GM18951 (cell line): ENCODE results near the gene DRD4.

Source experiments
- POLR2A ChIP-seq: IDR thresholded peaks from 4 replicates; pipeline ENCODE4 v1.6.1; 2011; ENCODE audit warnings: mild to moderate bottlenecking; ENCODE audit not compliant: insufficient read length, insufficient read depth; ENCODE audit errors: extremely low read depth
- in situ Hi-C: fragments of 300-500 bp; cut with MboI; formaldehyde crosslinking; loops from one replicate; pipeline ENCODE4 v1.12.0; 2022; ENCODE audit warnings: low sequenced_read_pairs, mixed read lengths, inconsistent platforms; ENCODE audit not compliant: unreplicated experiment

The DRD4 gene

DNA sequence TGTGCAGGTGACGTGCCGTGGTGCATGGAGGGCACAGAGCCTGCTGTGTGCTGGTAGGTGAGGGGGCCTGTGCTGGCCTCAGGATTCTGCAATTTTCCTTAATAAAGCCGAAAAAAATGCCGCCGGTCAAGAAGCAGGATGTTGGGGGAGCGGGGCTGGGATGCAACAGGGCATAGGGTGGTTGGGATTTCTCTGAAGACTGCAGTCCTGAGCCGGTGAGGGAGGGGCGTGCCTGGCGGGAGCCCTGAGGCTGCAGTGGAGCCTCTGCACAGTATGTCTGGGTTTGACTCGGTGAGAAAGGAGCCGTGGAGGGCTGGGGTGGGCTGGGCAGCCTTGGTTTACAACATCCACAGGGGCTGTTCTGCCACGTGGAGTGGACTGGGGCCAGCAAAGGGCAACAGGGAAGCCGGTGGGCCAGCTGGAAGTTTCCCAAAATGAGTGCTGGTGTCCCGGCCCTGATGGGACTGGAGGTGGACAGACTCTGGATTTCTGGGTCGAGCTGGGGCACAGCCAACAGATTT lies 13.7 kb upstream of the DRD4 start:
- in situ Hi-C loops: no loop called here
- no peak for TF ChIP-seq POLR2A

DNA sequence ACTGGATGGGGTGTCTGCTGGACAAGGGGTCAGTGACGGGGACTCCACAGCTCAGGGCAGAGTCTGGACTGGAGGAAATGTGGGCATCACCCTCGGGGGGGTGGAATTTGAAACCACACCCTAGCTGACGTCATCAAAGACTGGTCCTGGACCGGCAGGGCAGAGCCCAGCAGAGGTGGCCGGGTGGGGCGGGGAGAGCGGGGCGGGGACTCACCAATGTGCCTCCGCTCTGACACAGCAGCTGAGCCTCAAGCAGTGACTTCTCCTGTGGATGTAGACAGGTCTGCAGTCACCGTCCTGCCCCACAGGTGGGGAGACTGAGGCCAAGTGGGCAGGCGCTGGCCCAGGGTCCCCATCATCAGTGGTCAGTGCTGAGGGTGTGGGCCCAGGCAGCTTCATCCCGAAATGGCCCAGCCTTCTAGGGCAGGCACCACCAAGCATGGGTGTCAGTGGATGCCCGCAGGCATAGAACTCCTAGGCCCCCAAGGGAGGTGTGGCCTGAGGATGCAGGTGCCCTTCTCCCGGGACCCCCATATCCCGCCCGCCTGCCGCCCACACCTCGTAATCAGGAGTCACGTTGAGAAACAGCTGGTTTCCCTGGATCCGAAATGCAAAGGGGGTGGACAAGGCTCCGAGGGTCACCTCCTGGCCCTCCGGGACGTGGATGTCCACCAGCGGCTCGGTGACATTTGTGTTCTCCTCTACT lies 12.9 kb upstream of the DRD4 start:
- no peak for TF ChIP-seq POLR2A
- in situ Hi-C loops: no loop called here

GRCh38 chr11:624705-625635 lies 12.1 kb upstream of the DRD4 start, which contains the start of gene CDHR5:
TSS of gene CDHR5 (minus strand) at chr11:624955. CDS start at chr11:624902, 53 bp downstream.
- no peak for TF ChIP-seq POLR2A

GRCh38 chr11:625636-626268 lies 11.3 kb upstream of the DRD4 start:
- TF ChIP-seq POLR2A: no peak
- in situ Hi-C loops: no loop called here

More at GRCh38 chr11:624705-625635, 12.1 kb upstream of the DRD4 start, which contains the start of gene CDHR5:
- in situ Hi-C loops: no loop called here

GRCh38 chr11:626475-627307 lies 10.4 kb upstream of the DRD4 start, which contains the start of gene SCT:
TSS of gene SCT (minus strand) at chr11:627181. CDS start at chr11:627143, 38 bp downstream.
- in situ Hi-C loops: no loop called here
- no peak for TF ChIP-seq POLR2A

GRCh38 chr11:627308-627576 lies 9.8 kb upstream of the DRD4 start:
- no peak for TF ChIP-seq POLR2A
- in situ Hi-C loops: no loop called here

DNA sequence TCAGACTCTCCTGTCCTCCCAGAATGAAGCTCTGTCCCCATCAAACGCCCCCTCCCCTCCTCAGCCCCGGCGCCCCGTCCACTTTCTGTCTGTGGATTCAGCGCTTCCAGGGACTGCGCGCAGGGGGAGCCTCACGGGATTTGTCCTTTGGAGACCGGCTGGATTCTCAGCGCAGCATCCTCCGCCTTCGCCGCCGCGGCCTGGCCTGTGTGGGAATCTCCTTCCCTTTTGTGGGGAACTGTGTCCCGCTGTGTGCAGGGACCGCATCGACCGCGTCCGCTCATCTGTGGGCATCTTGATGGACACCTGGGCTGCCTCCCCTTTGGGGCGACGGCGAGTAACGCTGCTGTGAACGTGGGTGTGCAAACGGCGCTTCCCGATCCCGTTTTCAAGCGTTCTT lies 9.0 kb upstream of the DRD4 start:
- no peak for TF ChIP-seq POLR2A
- in situ Hi-C loops: no loop called here

DNA sequence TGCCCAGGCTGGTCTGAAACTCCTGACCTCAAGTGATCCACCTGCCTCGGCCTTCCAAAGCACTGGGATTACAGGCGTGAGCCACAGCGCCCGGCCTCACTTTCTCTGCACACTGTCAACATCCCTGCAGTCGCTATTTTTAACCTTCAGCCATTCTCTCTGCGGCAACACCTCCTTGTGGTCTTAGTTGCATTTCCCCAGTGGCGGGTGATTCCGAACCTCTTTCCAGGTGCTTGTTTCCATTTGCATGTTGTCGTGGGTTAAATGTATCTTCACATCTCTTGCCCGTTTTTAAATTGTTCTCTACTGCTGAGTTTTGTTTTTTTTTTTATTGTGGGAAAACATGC lies 7.9 kb upstream of the DRD4 start:
- in situ Hi-C loops: no loop called here
- no peak for TF ChIP-seq POLR2A

DNA sequence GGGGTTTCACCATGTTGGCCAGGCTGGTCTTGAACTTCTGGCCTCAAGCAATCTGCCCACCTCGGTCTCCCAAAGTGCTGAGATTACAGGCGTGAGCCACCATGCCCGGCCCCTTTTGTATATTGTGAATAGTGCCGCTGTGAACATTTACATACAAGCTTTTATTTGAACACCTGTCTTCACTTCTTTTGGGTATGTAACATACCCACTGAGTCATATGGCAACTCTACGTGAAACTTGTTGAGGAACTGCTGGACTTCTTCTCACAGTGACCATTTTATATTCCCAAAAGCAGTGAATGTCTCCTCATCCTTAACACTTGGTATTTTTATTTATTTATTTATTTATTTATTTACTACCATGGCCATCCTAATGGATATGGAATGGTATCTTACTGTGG lies 6.2 kb upstream of the DRD4 start:
- in situ Hi-C loops: no loop called here
- TF ChIP-seq POLR2A: no peak

- in situ Hi-C loops: no loop called here
- no peak for TF ChIP-seq POLR2A
Measured at GRCh38 chr11:635945-636510, 1.0 kb upstream of the DRD4 start.

DNA sequence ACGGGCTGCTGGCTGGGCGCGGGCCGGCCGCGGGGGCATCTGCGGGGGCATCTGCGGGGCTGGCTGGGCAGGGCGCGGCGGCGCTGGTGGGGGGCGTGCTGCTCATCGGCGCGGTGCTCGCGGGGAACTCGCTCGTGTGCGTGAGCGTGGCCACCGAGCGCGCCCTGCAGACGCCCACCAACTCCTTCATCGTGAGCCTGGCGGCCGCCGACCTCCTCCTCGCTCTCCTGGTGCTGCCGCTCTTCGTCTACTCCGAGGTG lies 194 bp downstream of the DRD4 start:
- TF ChIP-seq POLR2A: no peak
- in situ Hi-C loops: no loop called here
